Amniotic epithelial cell (primary cell): ENCODE results near the gene BCKDK.

Experiments
- DNase-seq: peaks from one replicate; pipeline ENCODE4 v3.0.0-alpha.2; 2010; ENCODE audit warnings: low read depth

The BCKDK gene

DNA sequence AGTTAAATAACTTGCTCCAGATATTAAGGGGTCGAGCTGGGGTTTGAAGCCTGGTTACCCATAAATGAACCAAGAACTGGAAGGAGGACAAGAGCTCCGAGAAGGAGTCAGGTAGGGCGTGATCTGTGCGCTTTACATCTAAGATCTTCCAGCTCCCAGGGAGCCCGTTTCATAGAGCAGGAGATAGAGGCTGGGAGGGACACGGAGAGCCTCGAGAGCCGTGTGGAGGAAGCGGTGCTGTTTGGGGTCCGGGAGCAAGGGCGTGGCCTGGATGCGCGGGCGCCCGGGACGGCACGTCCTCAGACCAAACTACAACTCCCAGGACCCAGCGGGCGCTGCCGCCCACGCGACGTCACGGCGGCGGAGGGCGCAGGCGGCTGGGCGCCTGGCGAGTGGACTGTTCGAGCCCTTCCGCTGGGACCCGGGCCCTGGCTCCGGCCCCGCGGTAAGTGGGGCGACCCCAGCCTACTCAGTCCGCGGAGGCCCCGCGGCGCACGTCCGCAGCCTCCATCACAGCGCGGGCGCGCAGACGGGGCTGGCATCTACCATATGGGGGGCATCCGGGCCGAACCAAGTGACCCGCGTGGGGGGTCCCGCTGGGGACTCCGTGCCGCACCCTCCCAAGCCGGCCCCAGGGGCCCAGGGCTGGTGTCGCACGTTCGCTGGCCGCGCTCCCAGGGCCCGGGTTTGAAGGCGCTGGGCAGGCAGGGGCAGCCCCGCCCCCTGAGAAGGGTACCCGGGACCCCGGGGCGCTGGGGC is at the start of gene BCKDK:
Gene BCKDK (plus strand): TSS at position 352 of the 759 bp plus-strand sequence. CDS start 838 bp downstream, outside the sequence.
- peak; percentile 48 for DNase-seq

GRCh38 chr16:31061126-31061812 is 46.9 kb upstream of the BCKDK start:
- DNase-seq, result no peak

DNA sequence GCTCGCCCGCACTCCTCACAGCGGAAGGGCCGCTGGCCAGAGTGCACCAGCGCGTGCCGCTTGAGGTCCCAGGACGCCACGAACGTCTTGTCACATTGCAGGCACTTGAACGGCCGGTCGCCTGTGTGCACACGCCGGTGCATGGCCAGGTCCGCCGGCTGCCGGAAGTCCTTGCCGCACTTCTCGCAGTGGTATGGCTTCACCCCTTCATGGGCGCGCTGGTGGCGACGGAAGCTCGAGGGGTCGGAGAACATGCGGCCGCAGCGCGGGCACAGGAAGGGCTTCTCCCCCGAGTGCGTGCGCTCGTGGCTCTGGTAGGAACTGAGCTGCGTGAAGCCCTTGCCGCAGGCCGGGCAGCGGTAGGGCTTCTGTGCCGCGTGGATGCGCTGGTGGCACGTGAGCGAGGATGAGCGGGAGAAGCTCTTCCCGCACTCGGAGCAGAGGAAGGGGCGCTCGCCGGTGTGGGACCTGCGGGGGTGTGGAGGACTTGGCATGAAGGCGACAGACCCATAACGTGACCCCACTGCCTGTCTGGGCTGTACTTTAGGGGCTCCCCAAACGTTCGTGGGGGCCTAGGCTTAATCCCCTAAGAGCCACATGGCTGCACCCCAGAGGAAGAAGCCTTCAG is 46.3 kb upstream of the BCKDK start:
- DNase-seq, result no peak

- DNase-seq, result no peak
Measured at GRCh38 chr16:31063495-31063842, 44.7 kb upstream of the BCKDK start.

DNA sequence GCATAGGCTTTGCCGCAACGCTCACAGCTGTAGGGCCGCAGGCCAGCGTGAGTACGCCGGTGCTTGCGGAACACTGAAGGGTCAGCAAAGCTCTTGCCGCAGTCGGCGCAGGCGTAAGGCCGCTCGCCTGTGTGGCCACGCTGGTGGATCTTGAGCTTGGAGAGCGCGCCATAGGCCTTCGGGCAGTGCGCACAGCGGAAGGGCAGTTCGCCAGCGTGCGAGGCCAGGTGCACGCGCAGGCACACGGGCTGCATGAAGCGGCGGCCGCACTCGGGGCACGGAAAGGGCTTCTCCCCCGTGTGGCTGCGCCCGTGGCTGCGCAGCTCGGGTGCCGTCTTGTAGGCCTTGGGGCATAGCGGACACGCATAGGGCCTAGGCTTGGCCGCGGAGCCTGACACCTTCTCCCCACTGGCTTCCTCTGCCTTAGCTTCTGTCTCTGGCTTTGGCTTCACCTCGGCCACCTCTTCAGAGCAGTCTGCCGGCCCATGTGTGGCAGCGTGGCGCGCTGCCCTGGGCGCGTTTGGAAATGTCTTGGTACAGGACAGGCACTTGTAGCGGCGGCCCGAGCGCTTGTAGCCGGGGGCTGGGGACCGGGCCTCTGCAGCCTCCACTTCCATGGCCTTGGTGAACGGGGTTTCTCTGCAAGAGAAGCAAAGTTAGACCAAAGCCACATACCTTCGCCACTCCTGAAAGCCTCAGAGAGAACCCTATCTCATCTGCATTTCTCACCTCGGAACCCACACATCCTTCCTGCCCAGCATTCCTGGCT is 44.2 kb upstream of the BCKDK start:
- DNase-seq, result peak; percentile 26

DNA sequence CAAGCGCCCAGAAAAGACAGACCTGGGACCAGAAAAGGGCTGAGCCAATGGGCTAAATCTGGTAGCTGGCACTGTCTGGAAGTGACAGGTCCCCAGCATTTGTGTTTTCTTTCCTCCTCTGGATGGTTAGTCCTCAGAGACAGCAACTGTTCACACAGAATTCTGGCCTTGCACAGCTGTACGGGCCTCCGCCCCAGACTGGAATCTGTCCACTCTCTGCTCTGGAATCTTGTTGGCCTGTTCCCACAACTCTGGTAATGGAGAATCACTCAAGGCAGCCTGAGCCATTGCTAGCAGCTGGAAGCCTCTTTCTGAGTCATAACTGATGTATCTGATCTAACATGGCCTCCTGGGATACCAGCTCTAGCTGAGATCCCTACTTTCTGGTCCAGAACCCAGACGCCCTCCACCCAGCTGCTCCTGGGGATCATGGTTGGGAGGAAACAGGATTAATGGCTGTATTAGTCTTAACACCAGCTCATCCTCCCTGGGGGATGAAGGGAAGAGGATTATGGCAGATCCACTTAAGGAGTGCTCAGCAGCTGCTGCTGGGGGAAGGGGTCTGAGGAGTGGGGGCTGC is 43.2 kb upstream of the BCKDK start:
- DNase-seq, result peak; percentile 93

DNA sequence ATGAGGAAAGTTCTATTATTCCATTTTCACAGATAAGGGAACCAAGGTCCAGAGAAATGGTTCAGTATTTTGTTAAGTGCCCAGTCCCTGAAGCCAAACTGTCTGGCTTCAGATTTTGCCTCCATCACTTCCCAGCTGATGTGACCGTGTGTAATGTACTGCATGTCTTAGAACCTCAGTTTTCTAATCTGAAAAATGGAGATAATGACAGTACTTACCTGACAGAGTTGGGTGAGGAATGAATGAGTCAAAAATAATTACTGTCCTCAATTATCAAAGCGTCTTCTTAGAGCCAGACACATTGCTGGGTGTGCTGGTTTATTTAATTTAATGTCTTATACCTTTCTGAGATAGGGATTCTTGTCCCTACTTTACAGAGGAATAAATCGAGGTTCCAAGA is 40.8 kb upstream of the BCKDK start:
- no peak for DNase-seq

DNA sequence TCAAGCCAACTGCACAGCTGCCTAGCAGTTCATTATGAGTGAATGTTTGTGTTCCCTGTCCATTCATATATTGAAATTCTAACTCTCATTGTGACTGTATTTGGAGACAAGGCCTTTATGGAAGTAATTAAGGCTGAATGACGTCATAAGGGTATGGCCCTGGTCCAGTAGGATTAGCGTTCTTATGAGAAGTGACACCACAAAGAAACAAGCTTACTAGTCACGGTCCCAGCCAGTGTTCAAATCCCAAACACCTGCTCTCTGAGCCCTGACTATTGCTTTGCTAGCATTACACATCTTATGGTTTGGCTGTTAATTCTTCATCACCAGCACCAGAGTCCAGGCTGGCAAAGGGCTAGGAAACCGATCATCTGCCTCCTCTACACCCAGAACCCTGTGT is 36.3 kb upstream of the BCKDK start:
- peak; percentile 64 for DNase-seq

GRCh38 chr16:31072540-31073141 is 35.5 kb upstream of the BCKDK start:
- peak; percentile 47 for DNase-seq

- DNase-seq, result peak; percentile 90
Measured at GRCh38 chr16:31073142-31073969, 34.8 kb upstream of the BCKDK start.

DNA sequence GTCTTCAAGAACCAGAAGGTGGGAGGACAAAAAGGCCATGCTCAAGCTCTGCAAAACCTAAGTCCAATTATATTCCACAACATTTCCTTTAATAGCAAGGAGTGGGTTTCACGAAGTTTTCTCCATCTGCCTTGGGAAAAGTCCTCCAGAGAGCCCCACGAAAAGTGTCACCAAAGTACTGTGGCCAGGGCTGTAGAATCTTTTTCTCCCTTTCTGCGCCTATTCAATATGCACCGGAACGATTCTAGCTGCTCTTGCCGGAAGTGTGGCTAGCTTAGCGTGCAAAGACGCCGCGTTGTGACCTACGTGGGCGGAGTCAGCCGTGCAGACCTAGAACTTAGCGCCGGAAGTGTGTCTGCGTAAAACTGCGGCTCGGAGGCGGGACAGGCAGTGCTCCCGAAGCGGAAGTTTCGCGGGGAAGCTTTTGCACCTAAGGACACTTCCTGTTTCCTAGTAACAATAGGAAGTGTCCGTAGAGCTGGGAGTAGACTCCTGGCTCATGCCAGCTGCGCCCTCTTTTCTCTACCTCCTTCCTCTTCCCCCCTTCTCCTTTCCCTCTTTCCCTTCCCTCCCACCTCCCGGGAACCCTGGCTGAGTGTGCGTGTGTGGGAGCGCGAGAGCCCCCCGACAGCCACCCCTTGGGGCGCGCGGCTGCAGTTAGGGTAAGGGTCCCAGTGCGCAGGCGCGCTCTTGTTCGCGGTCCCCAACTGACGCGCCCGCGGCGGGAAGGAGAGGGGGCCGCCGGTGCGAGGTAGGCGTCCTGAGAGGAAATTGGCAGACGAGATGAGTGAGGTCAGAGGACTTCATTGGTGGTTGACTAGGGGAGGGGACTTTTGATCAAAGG is 34.0 kb upstream of the BCKDK start, which contains the start of the genes ZNF646 and ZNF668:
Gene ZNF646 (plus strand): TSS at position 453 of the 844 bp plus-strand sequence. CDS start 1,903 bp downstream, outside the sequence.
Gene ZNF668 (minus strand): TSS at position 271 of the 844 bp plus-strand sequence. CDS start 9,781 bp downstream, outside the sequence.
- peak; percentile 99 for DNase-seq

DNA sequence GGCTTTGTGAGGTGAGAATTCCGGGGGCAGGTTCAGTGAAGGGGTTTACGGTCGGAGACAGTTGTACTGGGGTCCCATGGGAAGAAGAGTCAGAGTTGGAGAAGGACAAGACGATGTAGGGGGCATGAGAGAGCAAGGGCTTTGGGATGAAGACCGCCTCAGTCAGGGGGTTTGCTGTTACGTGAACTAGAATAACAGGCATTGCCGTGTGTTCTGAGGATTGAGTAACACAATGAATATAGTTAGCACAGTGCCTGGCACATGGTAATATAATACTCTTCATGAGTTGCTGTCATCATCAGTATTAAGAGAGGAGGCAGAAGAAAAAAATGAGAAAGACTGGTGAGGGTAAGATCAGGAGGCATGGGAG is 33.4 kb upstream of the BCKDK start:
- peak; percentile 18 for DNase-seq

- DNase-seq, result no peak
Measured at GRCh38 chr16:31076319-31076718, 31.9 kb upstream of the BCKDK start.

DNA sequence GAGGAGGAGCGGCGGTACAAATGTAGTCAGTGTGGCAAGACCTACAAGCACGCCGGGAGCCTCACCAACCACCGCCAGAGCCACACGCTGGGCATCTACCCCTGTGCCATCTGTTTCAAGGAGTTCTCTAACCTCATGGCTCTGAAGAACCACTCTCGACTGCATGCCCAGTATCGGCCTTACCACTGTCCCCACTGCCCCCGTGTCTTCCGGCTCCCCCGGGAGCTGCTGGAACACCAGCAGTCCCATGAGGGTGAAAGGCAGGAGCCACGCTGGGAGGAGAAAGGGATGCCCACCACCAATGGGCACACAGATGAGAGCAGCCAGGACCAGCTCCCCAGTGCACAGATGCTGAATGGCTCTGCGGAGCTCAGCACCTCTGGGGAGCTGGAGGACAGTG is 31.2 kb upstream of the BCKDK start:
- no peak for DNase-seq

- DNase-seq, result no peak
Measured at GRCh38 chr16:31077592-31078396, 30.4 kb upstream of the BCKDK start.

- DNase-seq, result no peak
Measured at GRCh38 chr16:31078597-31079341, 29.4 kb upstream of the BCKDK start.

GRCh38 chr16:31079342-31079944 is 28.7 kb upstream of the BCKDK start:
- DNase-seq, result no peak
